Small intestine (tissue), 7 donors: ENCODE data around the gene CORO2B. TPM values are rescaled to one million over a fixed set of nuclear protein-coding genes. Genes with fewer than 3 reads are reported as not detected.
A peak's percentile ranks its signal among the peaks of the same experiment; 100 is the strongest.

Experiments
- DNase-seq, 2 donors: peaks; one replicate each; pipeline versions ENCODE4 v3.0.0 to v3.0.0-alpha.2; 2013
- FAIRE-seq: peaks from 2 replicates; lab custom pipeline; 2012; peaks lifted over from hg19 to GRCh38; lab: Jason Lieb, UNC
- H3K27ac ChIP-seq, 3 donors: one replicate each; pipeline ENCODE4 v1.5.1; 2013; ENCODE audit warnings: low read length in 2 of 3, mild to moderate bottlenecking in 2 of 3, control low read depth in 1 of 3, inconsistent platforms in 1 of 3, low read depth in 1 of 3, moderate library complexity in 1 of 3
- H3K27me3 ChIP-seq, 3 donors: one replicate each; pipeline ENCODE4 v1.6.1; 2013; ENCODE audit warnings: low read length in 3 of 3, inconsistent platforms in 1 of 3; ENCODE audit not compliant: control insufficient read depth in 3 of 3, insufficient read depth in 3 of 3
- H3K36me3 ChIP-seq, 3 donors: one replicate each; pipeline ENCODE4 v1.6.1; 2013; ENCODE audit warnings: low read length in 3 of 3, inconsistent platforms in 1 of 3, low read depth in 1 of 3, mild to moderate bottlenecking in 1 of 3, moderate library complexity in 1 of 3; ENCODE audit not compliant: control insufficient read depth in 3 of 3, insufficient read depth in 2 of 3
- H3K4me1 ChIP-seq, 3 donors: one replicate each; pipeline ENCODE4 v1.6.1; 2013; ENCODE audit warnings: low read length in 2 of 3, inconsistent platforms in 1 of 3, low read depth in 1 of 3, mild to moderate bottlenecking in 1 of 3, moderate library complexity in 1 of 3; ENCODE audit not compliant: control insufficient read depth in 3 of 3, insufficient read depth in 2 of 3
- H3K4me3 ChIP-seq, 3 donors: one replicate each; pipeline ENCODE4 v1.5.1; 2013; ENCODE audit warnings: low read length in 3 of 3, control low read depth in 1 of 3, inconsistent platforms in 1 of 3, low read depth in 1 of 3, mild to moderate bottlenecking in 1 of 3, moderate library complexity in 1 of 3
- H3K9me3 ChIP-seq, 2 donors: one replicate each; pipeline ENCODE4 v1.6.1; 2013; ENCODE audit warnings: low read depth in 1 of 2, low read length in 1 of 2; ENCODE audit not compliant: control insufficient read depth in 2 of 2, insufficient read depth in 1 of 2
- WGBS, 3 donors: extraction: QIAGEN DNeasy Blood & Tissue Kit; methylation state at CpG; one replicate each; pipeline ENCODE4 v1.1.7; 2013; 5-methylcytosine and 5-hydroxymethylcytosine counted together
- polyA plus RNA-seq, 4 donors: library from polyadenylated mRNA; stranded (reverse) in 3 of 4; unstranded in 1 of 4; fragments of 200-250 nt in 3 of 4; fragments of 120-200 nt in 1 of 4; gene quantifications; one replicate each; pipeline versions ENCODE4 v1.2.1 to v1.2.3, GENCODE V29; 2013
- donor health status: healthy with polysubstance abuse.
- donor health status: control.
- donor health status: control.
- donor health status: Bipolar disorder and iron deficiency.
- donor health status: healthy.

The CORO2B gene
- polyA plus RNA-seq, 4 donors: 1.3 to 3.0 (median 1.7) TPM

GRCh38 chr15:68542348-68542747, 36.4 kb upstream of the CORO2B start:
- Histone ChIP-seq H3K27me3 (peaks cover 0 to 10% (median 0%) of the 10 kb centered on the region in 3 donors), H3K9me3 (peaks cover 0 to 4% of the 10 kb centered on the region in 2 donors), H3K4me1 (no peaks in the 10 kb centered on the region), H3K27ac (no peak overlapping the region), H3K4me3 (no peak overlapping the region), H3K36me3 (no peaks in the 10 kb centered on the region)
- WGBS, 3 donors: 18 to 72% (median 25%) methylated on average over 1 of the region's 1 CpG
- DNase-seq (no peak), FAIRE-seq (no peak)

GRCh38 chr15:68542771-68543164, 36.0 kb upstream of the CORO2B start:
- no peak for DNase-seq
- H3K36me3 ChIP-seq: no peaks in the 10 kb centered on the region
- H3K4me3 ChIP-seq: no peak overlapping the region
- peaks cover 0 to 4% of the 10 kb centered on the region in 2 donors for H3K9me3 ChIP-seq
- no peaks in the 10 kb centered on the region for H3K4me1 ChIP-seq
- no peak for FAIRE-seq
- H3K27me3 ChIP-seq: peaks cover 0 to 10% (median 0%) of the 10 kb centered on the region in 3 donors
- no peak overlapping the region for H3K27ac ChIP-seq
- 44 to 67% (median 47%) methylated on average over 4 of the region's 4 CpGs for WGBS, 3 donors

- FAIRE-seq: no peak
- Histone ChIP-seq H3K9me3 (peaks cover 0 to 4% of the 10 kb centered on the region in 2 donors), H3K36me3 (no peaks in the 10 kb centered on the region), H3K4me1 (no peaks in the 10 kb centered on the region), H3K4me3 (no peak overlapping the region), H3K27me3 (peaks cover 0 to 12% (median 0%) of the 10 kb centered on the region in 3 donors), H3K27ac (peak overlapping the region in 1 of 3 donors; percentile 7)
- no peak for DNase-seq
- 77 to 78% (median 77%) methylated on average over 8 of the region's 8 CpGs for WGBS, 3 donors
Observed at GRCh38 chr15:68543165-68544008, 35.4 kb upstream of the CORO2B start.

DNA sequence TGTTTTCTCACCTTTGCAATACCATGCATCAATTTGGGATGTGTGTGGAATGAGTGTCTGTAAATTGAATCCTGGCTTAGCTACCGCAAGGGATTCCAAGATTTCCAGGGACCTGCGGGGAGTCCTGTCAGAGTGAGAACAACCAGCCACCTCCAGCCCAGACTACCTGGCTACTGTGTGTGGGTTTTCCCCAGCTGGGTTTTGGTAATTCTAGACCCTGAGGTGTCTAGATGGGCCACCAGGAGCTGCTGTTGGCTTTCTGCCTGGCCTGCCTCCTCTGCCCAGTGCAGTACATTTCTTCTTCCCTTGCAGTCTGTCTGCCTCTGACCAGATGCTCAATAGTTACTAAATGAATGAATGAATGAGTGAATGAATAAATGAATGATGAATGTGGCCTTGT, 32.5 kb upstream of the CORO2B start:
- Histone ChIP-seq H3K4me3 (no peak overlapping the region), H3K27ac (no peak overlapping the region), H3K4me1 (no peaks in the 10 kb centered on the region), H3K36me3 (no peaks in the 10 kb centered on the region), H3K9me3 (no peaks in the 10 kb centered on the region), H3K27me3 (peaks cover 0 to 16% (median 0%) of the 10 kb centered on the region in 3 donors)
- 89 to 92% (median 89%) methylated on average over 2 of the region's 2 CpGs for WGBS, 3 donors
- DNase-seq (no peak), FAIRE-seq (no peak)

DNA sequence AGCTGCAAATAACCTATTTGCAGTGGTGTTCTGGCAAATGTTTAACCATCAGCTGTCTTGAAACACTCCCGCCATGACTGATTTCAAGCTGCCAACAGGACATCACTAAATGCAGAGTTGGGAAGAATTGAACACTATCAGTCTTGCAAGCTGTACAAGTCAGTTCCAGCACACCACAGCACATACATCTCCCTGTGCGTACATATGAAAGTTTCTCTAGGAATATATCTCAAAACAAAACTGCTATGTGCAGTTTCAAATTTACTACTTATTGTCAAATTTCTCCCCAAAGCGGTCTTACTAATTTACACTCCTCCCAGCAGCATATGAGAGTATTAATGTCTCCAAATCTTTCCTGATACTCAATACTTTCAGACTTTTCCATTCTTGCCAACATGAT, 30.4 kb upstream of the CORO2B start:
- no peaks in the 10 kb centered on the region for H3K36me3 ChIP-seq
- H3K4me3 ChIP-seq: no peak overlapping the region
- H3K4me1 ChIP-seq: no peaks in the 10 kb centered on the region
- 47 to 68% (median 62%) methylated on average over 3 of the region's 3 CpGs for WGBS, 3 donors
- DNase-seq: no peak
- FAIRE-seq: no peak
- H3K27me3 ChIP-seq: peaks cover 0 to 6% (median 0%) of the 10 kb centered on the region in 3 donors
- H3K27ac ChIP-seq: no peak overlapping the region
- H3K9me3 ChIP-seq: no peaks in the 10 kb centered on the region

GRCh38 chr15:68550004-68550403, 28.8 kb upstream of the CORO2B start:
- Histone ChIP-seq H3K36me3 (no peaks in the 10 kb centered on the region), H3K4me3 (no peak overlapping the region), H3K27me3 (peaks cover 0 to 6% (median 0%) of the 10 kb centered on the region in 3 donors), H3K27ac (no peak overlapping the region), H3K4me1 (no peaks in the 10 kb centered on the region), H3K9me3 (no peaks in the 10 kb centered on the region)
- no peak for FAIRE-seq
- WGBS, 3 donors: 61 to 67% (median 62%) methylated on average over 9 of the region's 9 CpGs
- no peak for DNase-seq

- no peak for FAIRE-seq
- 40 to 45% (median 44%) methylated on average over 20 of the region's 20 CpGs for WGBS, 3 donors
- Histone ChIP-seq H3K9me3 (no peaks in the 10 kb centered on the region), H3K4me1 (no peaks in the 10 kb centered on the region), H3K27ac (no peak overlapping the region), H3K4me3 (no peak overlapping the region), H3K27me3 (peaks cover 0 to 6% (median 0%) of the 10 kb centered on the region in 3 donors), H3K36me3 (no peaks in the 10 kb centered on the region)
- peak; percentile 55 to 76 for DNase-seq
Observed at GRCh38 chr15:68550498-68551295, 28.1 kb upstream of the CORO2B start.

- H3K4me3 ChIP-seq: no peak overlapping the region
- 50 to 81% (median 75%) methylated on average over 5 of the region's 5 CpGs for WGBS, 3 donors
- DNase-seq: no peak
- H3K36me3 ChIP-seq: no peaks in the 10 kb centered on the region
- no peaks in the 10 kb centered on the region for H3K4me1 ChIP-seq
- no peak for FAIRE-seq
- H3K27ac ChIP-seq: no peak overlapping the region
- peaks cover 0 to 6% (median 0%) of the 10 kb centered on the region in 3 donors for H3K27me3 ChIP-seq
- H3K9me3 ChIP-seq: no peaks in the 10 kb centered on the region
Observed at GRCh38 chr15:68551296-68551635, 27.5 kb upstream of the CORO2B start.
